DND-41 (cell line): ENCODE measurements around the gene SCAPER.
"Not testable (repeated sequence)": the region's sequence is repeated elsewhere in the genome, so short reads cannot be mapped to it uniquely, and the experiment has no call there.

ENCODE experiments used
- CTCF ChIP-seq: IDR thresholded peaks from 2 replicates; pipeline ENCODE4 v1.5.1; 2012; ENCODE audit warnings: borderline replicate concordance, low read length, moderate library complexity, mild to moderate bottlenecking; ENCODE audit not compliant: poor library complexity, severe bottlenecking; ENCODE audit errors: extremely low read depth
- EZH2 ChIP-seq: IDR thresholded peaks from 3 replicates; pipeline ENCODE4 v1.6.1; 2012; ENCODE audit warnings: borderline replicate concordance, low read depth, mild to moderate bottlenecking, moderate library complexity, low read length, inconsistent platforms; ENCODE audit not compliant: severe bottlenecking

GRCh38 chr15:76433036-76433435, 472.1 kb downstream of the SCAPER start:
- TF ChIP-seq CTCF, EZH2: not testable (repeated sequence)
